Activated CD8-positive, alpha-beta memory T cell treated with anti-CD3 and anti-CD28 coated beads, Interleukin-2, amount 50 U/mL, for 4 hours (primary cell): ENCODE data around the gene FABP2.
A peak's percentile ranks its signal among the peaks of the same experiment; 100 is the strongest.
"Not testable (repeated sequence)": the region's sequence is repeated elsewhere in the genome, so short reads cannot be mapped to it uniquely, and the experiment has no call there.

Experiments used
- DNase-seq: peaks from one replicate; pipeline ENCODE4 v3.0.0-alpha.2; 2020

FABP2 gene

DNA sequence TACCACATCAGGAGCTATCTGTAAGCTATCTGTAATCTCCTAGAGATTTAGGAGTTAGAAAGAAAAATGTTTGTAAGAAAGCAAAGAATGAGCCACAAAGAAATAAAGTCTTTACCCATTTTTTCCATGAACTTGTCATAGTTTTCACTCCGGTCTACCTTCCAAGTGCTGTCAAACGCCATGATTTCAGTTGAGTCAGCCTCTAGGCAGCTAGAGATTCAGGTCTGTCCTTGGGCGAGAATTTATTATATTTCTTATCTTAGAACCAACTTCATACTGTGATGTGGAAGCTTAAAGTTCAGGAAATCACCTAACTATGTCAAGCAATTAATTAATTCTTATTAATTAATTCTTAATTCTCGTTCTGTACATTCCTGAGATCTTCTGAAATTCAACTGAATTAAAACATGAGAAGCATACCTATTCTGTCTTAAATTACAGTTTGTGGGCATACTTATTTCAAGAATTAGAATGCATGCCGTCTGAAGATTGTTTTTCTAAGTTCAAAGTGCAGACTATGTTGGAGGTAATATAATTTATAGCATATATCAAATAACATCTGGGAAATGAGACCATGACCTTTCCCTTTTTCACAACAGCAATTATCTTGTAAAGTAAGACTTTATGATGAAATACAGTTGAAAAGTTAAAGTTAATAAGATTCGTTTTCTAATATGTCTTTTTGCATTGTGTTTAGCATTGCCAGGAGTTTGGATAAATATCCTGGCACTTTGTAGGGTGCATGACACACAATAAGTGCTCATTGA lies at the start of gene FABP2:
Gene FABP2 (minus strand): TSS at position 218 of the 767 bp plus-strand sequence. CDS start 36 bp downstream, at position 182.
- DNase-seq = no peak

DNA sequence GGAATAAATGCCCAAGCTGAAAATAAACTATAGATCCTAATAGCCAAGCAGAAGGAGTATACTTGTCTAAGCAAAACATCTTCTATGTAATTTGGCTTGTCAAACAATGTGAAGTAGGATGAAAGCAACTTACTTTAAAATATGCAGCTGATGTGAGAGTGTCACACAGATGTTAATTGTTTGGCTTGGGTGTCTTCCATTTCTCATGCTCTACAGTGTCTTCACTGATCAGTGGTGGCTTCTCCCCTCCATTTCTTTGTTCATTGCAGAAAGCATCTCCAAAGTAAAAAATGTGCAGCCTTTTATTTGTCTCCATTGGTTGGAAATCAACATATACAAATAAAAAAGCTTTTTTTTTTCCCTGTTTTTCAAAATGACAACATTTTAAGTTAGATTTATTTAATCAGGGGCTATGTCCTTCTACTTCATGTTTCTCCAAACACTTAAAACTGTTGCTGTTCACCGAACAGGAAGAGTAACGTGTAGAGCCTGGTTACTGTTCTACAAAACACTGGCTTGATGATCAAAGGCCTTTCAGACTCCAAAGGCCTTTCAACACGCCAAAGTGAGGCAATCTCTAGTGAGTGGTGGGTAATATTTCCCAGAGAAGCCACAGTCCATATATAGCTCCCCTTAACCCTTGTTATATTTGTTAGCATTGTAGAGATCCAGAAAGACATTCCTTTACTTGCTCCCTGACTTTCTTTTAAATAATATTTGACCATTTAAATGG lies 49.2 kb upstream of the FABP2 start:
- DNase-seq = not testable (repeated sequence)

DNA sequence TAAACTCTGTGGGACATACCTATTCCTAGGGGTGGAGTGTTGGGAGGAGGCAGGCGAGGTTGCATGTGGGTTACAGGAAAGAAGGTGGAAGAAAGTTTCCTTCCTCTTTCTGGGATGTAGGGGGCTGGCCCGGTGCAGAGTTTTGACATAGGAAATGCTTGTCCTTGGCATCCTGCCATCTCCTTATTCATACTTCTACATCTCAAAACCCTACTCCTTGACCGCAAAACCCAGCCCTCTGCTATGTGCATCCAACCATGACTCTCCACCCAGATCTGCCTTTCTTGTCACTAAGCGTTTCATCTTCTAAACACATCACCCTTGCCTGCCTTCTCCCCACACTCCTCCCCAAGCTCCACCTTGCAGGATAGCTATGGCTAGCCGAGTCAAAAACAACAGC lies 48.5 kb upstream of the FABP2 start:
- peak; percentile 48 for DNase-seq

DNA sequence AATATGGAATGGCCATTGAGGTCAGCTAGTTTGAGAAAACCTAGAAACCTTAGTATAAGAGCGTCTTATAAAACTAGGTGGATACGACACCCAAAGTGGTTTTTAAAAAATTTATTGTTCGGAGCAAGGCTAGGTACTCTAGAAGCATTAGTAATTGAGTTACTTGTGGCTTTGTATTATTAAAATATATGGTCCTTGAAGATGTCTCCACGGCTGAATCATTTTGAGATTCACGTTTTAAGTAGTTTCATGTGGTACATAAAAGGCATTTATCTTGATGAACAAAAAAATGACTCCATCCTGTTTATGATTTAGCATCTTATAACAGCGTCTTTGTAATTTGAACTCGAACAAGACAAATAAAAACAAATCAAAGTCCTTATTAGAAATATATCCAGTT lies 44.9 kb upstream of the FABP2 start:
- DNase-seq = not testable (repeated sequence)

DNA sequence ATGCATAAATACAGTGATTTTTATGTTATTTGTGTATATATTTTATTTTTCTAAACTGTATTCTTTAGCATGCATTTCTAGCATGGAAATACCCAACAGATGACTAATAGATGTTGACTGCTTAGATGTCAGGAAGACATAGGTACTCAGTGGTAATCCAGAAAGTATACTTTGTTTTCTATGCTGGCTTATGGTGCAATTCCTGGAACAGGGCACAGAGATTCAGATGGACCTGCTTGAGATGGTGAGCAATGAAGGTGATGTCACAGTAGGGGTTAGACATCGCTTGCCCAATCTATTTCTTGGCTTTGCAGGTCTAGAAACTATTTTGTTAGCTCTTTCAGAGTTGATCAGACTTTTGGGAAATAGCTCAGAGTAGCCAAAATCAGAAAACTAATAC lies 42.3 kb upstream of the FABP2 start:
- DNase-seq = not testable (repeated sequence)

DNA sequence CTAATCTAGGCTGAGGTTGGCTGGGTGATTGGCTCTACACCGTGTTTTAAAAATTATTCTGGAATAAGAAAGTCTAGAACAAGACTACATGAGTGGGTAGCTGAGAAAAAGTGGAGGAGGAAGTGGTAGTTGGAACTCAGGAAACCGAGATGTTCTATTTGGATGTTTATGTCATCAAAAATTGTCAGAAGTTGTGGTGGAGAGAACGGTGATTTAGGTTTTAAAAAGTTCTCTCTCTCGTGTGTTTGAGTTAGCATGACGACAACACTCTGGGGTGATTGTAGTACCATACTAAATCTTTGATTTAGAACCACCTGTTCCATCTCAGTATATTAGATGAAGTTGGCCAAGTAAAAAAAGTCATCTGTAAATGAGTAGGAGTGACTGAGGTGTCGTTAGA lies 41.4 kb upstream of the FABP2 start:
- not testable (repeated sequence) for DNase-seq

DNA sequence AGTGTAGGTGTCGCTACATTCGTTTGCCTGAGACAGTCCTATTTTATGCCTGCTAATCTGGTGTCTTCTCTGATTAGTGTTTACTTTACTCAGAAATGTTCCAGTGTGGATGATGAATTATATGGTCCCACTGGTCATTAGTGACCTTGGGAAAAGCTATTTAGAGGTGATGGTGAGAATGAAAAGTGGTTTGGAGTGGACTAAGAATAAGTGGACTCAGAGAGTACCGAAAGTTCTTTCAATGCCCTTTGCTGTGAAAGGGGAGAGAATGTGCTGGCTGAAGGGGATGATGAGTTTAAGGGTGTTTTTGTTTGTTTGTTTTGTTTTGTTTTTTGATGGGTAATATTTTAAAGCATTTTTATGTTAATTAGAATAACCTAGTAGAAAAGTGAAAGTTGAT lies 40.5 kb upstream of the FABP2 start:
- not testable (repeated sequence) for DNase-seq

DNA sequence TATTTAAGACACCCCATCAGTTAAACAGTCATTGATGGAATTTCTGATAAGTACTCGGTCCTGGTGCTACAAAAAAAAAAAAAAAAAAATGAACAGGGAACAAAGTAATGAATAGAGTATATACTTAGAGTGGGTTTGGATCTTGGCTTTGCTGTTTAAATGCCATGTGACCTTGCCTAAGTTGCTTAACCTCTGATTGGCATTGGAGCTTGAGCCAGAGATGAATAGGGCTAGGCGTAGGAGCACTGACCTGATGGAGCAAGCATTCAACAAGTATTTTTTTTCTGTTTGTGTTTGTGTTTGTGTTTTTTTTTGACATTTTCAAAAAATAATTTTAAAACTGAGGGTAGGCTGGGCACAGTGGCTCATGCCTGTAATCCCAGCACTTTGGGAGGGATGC lies 37.9 kb upstream of the FABP2 start:
- DNase-seq = not testable (repeated sequence)

DNA sequence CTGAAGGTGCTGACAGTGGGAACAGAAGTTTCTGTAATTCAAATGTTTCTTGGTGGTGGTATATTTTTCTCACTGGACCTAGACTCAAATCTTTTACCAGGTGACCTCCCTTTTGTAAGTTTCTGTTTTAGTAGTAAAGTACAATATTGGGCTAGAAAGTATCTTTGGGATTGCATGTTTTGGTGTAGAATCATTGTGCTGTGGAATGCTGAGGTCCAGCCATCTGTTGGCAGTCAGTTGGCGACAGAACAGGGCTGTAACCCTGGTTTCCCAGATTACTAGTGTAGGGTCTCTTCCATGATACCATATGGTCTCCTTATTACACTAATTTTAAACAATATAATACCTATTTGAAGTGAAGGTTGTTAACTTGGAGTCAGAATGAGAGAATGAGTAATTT lies 34.9 kb upstream of the FABP2 start:
- DNase-seq = not testable (repeated sequence)

DNA sequence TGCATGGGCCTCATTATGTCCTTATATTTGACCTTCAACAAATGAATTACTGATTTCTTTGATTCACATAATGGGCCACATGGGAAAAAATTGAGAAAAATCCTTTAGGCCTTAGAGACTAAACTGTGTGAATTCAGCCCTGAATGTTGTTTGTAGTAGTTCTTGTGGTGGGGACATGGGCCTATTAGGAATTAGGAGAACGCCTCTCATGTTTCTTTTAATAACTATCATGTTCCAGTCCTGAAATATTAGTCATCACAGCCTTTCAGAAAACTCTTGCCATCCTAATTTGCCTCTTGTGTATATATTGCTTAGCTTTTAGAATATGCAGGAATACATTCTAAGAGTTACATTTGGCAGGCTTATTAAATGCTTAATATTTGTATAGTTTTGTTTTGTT lies 34.1 kb upstream of the FABP2 start:
- not testable (repeated sequence) for DNase-seq

DNA sequence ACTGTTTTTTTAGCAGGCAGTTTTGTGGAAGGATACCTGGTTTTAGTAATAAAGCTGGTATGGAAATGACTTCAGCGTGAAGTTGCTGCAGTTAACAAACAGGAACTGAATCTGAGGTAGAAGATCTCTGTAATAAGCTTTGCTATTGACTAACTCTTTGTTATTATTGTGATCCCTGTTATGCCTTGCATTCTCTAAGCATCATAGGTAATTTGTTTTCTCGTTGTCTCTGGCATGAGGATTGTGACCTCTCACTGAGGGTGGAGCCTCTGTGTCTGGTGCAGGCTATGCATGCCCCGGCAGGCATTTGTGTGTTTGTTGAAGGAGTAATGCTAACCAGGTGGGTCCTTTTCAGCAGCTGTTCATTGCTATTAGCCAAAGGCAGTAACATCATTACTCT lies 31.4 kb upstream of the FABP2 start:
- not testable (repeated sequence) for DNase-seq

DNA sequence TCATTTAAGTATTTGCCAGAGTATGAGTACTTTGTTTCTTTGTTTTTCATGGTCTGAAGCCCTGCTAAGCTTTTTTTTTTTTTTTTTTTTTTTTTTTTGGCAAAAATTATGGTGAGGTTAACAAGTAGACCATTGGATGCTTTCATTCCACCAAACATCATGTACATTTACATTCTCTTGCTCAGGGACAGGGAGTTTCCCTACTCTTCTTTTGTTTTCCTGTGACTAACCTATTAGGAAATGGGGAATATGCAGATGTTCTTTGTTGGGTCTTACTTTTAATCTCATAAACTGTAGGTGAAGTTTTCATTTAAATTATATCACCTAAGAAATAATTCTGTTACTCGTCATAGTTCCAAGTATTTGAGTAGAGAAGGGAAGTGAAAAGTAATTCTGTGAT lies 26.2 kb upstream of the FABP2 start:
- DNase-seq = not testable (repeated sequence)

DNA sequence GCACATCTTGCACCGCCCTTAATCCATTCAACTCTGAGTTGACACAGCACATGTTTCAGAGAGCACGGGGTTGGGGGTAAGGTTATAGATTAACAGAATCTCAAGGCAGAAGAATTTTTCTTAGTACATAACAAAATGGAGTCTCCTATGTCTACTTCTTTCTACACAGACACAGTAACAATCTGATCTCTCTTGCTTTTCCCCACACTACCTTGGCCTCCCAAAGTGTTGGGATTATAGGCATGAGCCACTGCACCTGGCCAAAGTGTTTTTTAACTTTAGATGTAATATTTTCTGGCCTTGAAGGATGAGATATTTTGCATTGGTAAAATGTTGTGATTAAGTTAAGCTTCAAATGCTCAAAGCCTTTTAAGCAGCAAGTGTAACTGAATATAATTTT lies 21.4 kb upstream of the FABP2 start:
- not testable (repeated sequence) for DNase-seq

DNA sequence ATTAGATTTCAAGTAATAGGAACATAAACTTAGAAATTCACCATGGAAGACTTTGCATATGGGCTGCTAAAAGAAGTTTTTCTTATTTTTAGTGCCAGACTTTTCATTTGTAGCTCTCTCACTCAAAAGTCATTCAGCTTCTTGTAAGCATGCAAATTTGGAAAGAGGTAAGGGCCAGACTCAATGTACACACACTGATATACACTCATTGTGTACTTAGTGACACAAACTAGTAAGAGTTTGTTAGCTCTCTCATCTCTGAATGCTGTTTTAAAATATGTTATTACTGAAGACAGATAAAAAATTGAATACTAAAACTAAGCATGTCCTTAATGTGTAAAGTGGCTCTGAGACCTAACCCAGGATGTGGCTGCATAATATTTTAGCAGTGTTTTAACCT lies 18.0 kb upstream of the FABP2 start:
- not testable (repeated sequence) for DNase-seq

DNA sequence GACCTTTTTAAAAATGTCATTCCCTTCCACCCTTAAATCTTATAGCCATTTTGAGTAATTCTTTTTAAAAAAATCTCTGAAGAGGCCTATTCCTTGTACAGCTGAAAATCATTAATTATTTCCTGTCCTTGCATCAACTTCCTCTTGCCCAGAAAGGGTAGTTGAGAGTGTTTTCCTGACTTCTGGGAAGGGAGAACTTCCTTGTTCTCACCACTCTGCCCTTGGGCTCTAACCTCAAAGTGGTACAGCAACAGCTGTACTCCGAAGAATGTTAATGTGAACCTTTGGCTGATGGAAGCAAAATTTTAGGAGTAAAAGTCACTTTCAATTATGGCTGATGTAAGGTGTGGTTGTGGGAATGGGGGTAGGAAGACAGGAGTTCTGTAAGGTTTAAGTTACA lies 15.1 kb upstream of the FABP2 start:
- no peak for DNase-seq

DNA sequence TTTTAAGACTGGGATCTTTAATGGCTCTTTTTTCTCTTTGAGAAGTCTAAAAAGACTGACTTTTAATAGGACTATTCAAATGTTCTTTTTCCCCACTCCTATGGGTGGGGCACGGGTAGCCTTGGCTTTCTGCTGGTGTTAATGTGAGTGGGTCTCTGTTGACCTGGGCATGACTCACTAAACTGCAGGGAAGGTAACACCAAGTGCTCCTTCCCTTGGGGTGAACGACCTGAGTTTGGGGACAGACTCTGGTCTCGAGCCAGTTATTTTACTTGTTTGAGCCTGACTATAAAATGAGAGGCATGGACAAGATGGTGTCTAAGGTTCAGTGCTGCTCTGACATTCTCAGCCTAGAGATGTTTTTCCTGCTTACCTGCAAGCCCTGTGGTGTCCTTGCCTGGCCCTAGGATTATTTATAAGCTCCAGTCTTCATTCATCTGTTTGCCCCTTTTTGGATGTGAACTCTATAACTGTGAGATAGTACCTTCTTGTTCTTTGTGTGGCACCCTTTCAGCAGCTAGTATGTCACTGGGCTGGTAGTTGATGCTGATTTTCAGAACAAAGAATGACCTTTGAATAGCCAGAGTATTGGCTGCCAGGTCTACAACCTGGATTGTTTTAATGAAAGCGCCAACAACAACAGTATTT lies 14.5 kb upstream of the FABP2 start:
- not testable (repeated sequence) for DNase-seq

DNA sequence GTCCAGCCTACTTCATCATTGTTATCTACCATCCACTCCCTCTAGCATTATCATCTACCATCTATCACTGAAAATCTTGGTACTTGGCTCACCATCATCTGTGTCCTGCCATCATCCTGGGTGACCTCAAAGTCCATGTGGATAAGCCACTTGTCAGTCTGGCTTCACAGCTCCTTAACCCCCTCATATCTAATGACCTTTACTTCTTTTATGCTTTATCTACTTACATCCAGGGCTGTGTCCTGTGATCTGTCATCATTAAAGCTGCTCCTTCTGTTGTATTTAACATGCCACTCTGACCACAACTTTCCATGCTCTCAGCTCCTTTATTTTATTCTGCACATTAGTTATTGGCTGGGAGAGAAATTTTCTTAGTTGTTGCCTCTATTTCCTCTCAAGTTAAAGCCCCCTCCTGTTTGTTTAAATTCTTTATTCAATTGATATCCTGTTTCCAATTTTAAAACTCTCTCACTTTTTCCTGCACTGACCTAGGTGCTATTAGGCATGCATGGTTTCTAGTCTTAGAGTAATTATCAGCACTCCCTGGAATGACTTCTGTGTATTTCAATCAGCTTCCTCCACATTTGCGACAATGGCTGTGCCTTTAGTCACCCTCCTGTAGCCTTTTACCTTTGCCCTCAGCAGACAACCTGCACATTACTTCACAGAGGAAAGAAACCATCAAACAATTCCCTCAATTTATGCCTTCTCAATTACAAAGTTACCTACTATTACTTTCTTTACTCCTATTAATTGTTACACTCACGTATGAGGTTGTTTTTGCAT lies 8.1 kb upstream of the FABP2 start:
- no peak for DNase-seq

DNA sequence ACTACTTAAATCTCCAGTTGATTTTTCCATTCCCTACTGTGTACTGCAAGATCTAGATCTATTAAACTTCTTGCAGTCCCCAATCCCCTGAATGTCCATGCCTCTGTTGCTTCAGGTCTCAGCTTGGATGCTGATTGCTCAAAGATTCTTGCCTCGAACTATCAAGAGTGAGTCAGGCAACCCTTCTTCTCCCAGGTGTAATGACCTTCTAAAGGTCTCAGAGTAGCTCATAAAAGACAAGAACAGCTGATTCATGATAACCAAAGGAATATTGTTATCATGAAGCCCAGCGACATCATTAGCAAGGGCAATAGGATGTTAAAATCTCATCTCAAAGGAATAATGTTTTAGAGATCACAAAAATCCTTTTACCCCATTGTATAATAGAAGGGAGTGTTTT lies 6.8 kb upstream of the FABP2 start:
- no peak for DNase-seq

DNA sequence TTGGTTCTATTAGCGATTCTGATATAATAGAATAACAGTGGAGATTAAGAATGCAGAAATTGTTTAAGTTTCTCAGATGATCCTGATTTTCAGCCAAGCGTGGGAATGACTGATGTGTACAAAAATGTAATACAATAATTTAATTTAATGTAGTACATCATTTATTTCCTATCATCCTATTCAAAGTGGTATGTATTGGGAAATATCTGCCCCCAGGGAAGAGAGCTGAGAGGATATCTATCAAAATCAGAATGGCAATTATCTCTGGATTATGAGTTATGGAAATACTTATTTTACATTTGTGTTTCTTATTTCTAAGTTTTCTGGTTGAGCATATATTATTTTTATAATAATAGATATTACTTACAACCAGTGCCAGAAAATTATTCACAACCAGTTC lies 3.9 kb downstream of the FABP2 start:
- no peak for DNase-seq

DNA sequence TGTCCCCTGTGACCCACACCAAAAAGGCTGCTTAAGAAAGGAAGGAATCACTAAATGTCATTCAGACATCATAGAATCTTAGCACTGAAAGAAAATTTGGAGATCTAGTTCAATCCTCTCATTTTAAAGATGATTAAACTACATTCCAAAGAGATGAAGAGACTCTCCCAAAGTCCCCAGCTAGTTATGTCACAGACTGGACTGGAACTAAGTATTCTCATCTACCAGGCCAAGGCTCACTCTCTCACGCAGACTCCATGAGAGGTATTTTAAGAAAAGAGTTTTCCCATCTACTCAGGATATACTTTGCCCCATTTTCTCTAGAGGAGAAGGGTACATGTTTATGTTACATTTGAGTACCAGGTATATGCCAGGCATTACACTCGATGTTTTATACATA lies 6.9 kb downstream of the FABP2 start:
- DNase-seq = no peak

DNA sequence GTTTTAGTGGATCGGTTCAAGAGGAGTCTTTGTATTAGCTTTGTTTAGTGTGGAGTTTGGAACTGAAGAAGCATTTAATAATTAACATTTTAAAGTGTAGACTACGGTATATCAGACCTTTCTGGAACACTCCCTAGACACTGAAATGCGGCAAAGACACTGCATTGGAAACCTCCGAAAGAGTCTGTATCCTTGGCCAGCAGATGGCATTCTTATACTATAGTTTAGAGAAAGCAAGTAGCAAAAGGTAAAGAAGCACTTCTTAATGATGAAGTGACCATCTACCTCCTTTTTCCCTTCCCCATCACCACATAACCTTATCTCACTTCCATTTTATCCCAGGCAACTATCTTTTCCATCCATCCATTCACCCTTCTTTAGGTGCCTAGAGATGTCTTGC lies 7.6 kb downstream of the FABP2 start:
- DNase-seq = peak; percentile 18

DNA sequence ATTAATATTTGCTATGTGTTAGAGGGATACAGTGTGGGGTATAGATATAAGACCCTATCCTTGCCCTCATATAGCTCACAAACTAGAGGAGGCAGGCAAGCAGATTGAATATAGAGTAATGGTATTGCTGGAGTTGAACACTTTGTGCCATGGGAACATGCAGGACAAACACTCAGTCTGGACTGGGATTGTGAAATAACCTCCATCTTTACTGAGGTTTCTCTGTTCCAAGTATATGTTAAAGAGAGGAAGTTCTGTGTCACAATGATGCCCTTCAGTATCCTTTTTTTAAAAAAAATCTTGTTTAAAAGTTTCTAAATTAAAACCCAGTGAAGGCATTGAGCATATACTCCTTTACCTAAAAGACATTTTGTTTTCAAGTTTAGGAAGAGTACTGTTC lies 8.7 kb downstream of the FABP2 start:
- DNase-seq = no peak

DNA sequence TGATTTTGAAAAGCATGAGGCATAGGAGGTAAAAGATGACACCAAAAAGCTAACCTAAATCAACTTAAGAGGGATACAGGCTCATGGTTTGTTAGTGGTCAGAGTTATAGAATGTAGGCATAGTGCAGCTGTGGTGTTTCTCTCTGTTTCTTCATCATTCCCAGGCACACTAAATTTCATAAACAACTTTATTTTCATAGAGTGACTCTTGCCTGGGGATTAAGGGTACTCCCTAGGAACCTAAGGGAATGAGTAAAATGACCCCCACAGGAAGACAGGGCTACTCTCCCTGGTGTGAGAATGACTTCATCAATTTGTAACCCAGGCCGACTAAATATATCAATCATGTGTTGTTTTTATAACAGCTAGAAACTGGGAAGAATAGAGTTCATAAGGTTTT lies 11.1 kb downstream of the FABP2 start:
- no peak for DNase-seq
